GM21360 (cell line): Measurements from ENCODE around the gene ARPP21.

Experiments
- ATAC-seq: cut with Tn5 transposase; IDR thresholded peaks from one replicate; pipeline ENCODE4 v1.9.1; 2021; ENCODE audit warnings: mild to moderate bottlenecking, moderate library complexity; ENCODE audit not compliant: unreplicated experiment

ARPP21 gene

DNA sequence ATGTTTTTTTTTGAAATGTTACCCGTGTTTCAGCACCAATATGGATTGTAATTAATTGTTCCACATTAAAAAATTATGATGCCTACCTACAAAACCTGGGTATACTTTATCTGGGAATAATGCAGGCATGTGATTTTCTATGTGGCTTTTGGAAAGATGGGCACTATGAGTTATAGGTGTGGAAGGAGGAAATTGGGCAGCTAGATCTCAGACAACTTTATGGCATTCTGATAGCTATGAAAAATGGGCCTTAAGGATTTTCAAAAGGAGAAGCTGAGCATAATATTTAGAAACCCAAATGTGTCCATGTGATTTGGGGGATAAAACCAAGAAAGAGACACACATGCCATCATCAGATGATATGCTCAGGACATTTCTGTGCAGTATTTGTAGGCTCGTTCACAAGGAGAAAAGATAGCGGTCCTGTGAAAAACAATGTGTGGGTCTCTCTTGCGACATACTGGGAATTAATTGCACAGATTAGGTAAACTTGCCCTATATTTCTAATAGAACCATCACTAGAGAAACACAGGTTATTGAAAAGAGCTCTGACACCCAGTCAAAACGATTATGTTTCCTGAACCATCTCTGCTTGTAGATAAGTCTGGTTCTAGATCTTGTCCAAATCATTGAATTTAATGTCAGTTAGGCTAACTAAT lies 35.3 kb downstream of the ARPP21 start:
- ATAC-seq, result no peak

DNA sequence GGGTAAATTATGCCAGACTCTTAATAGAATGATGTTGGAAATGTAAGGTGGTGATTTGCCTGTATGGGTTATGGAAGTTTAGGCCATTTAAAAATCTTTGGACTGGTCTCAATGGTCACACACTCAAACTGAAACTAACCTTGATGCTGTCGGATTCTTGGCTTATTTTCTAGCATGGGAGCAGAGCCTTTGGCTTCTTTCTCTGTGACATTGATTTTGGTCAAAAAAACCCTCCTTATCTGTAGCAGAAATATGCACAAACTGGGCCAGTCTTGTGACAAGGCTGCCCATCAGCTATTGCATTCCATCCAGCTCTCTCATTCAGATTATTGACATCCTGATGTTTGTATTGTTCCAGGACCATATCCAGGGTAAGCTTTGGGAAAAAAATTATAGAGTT lies 35.9 kb downstream of the ARPP21 start:
- ATAC-seq, result no peak

DNA sequence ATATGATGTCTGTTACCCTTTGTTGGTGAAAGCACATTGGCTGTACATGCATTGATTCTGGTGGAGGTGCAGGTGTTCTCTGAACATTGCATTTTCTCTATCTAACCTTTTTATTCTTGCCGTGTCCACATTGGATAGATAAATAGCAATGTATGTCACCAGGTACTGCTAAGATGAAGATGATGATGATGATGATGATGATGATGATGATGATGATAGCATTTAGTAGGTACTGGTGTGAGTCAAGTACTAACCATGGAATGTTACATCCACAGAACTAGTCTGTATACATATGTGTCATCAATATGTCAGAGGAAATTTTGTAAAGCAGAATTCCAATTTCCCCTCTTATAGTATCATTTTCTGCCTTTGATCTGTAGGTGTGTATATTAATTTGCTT lies 36.3 kb downstream of the ARPP21 start:
- ATAC-seq, result no peak

DNA sequence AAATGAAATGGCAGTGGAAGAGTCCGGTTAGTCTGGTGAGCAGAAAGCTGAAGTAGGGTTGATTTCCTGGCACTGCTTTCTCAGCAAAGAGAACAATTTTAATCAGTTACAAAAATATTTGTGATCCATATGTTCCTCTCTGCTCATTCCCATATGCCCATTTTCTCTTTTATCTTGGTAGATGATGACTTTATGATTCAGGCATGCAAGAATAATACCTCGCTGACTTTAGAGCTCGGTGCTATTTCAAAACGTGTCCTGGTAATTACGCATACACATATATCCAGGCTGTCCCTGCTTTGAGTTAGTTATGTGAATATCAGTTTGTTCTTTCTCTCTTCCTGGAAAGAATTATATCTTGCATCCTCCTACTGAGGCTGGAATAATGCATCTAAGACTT lies 38.5 kb downstream of the ARPP21 start:
- ATAC-seq, result no peak

DNA sequence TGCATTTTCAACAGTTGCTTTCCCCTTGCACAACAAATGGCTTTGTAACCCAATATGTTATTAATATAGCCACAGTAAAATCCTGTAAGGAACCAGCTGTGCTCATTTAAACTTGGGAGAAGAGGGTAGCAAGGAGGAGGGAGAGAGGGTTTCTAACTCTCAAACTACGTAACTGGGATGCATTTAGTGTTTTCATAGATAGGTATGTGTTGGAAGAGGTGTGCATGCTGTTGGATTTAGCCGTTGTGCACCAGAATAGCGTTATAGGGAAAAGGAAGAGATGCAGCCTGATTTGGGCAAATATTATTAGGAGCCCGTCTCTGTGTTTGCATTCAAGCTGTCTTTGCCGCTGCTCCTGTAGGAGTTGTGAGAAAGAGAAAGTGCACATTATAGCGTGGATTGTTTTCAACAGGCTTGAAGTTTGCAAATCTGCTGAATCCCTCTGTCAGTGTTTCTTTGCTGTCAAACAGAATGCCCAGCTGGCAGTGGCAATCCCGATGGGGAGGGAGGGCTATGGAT lies 39.4 kb downstream of the ARPP21 start:
- no peak for ATAC-seq

DNA sequence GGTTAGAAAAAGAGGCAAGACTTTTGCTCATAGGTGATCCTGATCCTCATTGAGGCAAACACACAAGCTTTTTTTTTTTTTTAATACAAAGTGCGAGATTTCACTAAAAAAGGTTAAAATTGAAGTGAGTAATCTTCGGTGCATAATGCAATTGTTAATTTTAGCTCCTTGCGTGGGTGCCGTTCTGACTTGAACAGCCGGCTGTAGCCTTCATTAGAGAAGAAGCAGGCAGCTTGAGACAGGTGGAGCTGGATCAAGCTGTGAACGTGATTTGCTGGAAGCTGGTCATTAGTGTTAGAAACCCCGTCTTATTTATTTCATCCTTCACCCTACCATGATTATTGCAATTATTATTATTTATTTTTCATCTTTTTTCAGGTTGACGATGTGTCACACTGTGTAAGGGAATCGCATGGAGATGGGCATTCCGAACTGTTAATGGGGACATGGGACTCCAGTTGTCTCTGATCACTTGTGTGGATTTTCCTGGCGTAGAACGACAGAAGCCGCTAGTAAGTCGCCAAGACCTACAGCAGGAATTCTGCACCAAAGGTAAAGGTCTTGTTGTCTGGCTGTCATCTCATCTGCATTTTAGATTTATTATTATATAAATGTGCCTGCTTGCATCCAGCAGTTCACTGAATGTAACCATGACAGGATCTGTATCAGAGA lies 40.2 kb downstream of the ARPP21 start:
- ATAC-seq, result no peak

DNA sequence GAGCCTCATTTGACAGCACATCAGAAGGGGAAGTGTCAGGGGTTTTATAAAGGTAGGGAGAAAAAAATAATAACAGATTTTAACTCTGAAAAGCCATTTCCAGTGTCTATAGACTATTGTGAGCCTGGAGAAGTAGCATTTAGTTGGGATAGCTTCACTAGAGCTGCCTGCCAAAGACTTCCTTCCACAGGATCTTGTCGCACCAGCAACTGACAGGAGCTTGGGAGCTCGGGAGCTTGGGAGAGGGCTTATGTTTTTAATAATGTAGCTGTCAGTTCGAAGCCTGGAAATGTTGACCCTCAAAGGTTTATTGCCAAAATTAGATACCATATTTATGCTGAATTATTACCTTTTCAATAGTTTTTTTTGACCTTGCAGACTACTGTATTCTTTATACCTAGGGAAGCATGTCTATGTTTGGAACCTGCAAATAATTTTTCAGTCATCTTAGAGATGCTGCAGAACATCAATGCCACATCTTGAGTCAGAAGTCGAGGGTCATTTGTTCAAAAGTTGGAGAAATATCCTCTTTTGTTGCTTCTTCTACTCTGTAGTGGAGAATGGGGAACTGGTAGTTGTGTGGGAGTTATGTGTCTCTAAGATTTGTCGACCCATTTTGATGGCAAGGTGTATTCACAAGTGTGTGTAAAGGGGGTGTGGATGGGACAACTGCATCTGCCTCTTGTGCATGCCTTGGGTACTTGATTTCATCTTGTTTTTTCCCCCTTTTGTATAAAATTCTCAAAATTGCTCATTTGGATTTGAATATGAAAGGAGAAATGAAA lies 41.7 kb downstream of the ARPP21 start:
- ATAC-seq, result no peak

DNA sequence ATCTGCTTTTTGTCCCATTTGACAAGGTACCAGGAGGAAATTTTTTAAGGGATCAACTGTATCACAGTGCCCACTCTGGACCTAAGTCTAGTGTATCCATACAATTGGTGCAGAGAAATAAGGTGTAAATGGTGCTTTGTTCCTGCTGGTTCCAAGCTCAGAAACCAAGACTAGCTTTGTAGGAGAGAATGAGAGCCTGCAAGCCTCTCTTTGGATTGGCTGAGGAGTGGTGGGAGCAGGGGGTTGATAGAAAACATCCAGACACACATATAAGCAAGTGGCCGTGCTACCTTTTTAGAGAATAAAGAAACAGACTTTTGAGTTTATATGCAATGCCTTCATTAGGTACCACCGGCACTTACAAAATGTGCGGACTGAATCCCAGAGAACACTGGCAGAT lies 45.8 kb downstream of the ARPP21 start:
- ATAC-seq, result no peak

DNA sequence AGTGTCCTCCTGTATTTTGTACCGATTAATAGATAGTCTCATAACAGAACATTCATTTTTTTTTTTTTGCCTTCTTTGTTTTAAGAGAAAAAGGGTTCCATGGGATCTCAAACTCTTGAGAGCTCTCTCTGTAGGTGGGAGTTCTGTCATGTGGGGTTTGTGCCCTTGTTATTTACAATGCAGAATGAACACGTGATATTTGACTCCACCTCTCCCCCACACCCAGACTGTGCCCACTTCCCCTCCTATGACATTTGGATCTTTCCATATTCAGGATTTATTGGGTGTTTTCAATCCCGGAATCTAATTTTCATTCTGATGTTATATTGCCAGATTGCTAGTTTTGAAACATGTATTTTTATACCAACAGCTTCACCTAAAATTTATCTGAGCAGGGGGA lies 49.5 kb downstream of the ARPP21 start:
- ATAC-seq, result no peak

DNA sequence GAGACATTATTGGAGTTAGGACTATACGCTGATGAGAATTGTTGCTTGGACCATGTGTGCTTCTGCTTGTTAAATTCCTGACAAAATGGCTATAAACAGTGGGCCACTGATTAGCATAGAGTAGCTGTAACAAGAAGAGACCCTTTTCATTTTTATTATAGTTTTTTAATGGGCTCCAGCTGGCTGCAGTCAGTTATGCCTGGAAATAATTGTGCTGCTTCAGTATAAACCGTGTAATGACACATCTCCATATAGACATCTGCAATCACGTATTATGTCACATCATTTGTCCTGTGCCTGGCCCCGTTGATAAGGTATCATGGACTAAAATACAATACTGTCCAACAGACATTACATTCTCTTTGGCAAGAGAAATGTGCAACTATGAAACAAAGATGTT lies 50.9 kb downstream of the ARPP21 start:
- no peak for ATAC-seq

DNA sequence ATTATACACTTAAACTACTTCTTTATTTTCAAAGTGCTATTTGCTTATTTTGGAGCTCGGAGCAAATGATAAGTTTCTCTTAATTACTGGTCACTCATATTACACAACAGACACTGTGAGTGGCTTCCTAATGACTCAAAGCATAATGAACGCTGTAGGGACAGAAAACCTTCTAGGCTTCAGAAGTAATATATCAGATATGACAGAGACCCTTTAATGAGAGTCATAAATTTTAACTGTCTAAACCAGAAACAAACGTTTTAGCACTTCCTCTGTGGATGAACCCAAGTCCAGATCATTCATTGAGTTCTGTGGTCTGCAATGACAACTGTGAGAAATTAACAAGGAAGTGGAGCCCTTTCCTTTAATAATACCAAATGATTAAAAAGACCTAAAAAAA lies 66.6 kb downstream of the ARPP21 start:
- no peak for ATAC-seq

DNA sequence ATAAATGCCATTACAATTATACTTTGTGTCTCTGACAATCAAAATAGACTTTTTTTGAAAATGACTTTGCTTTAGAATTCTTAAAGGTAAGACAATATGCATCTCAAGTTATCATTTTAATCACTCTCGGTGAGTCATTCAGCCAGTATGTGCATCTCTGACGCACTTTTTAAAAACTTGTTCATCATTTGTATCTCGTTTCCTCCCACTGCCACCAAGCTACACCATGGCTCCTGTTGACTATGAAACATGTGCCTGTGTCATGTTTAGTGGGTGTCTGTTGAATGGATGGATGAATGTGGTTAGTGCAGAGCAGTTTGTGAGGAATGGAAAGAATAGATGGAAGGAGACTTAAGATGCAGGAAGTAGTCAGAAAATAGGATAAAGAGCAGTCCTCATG lies 68.6 kb downstream of the ARPP21 start:
- ATAC-seq, result no peak

DNA sequence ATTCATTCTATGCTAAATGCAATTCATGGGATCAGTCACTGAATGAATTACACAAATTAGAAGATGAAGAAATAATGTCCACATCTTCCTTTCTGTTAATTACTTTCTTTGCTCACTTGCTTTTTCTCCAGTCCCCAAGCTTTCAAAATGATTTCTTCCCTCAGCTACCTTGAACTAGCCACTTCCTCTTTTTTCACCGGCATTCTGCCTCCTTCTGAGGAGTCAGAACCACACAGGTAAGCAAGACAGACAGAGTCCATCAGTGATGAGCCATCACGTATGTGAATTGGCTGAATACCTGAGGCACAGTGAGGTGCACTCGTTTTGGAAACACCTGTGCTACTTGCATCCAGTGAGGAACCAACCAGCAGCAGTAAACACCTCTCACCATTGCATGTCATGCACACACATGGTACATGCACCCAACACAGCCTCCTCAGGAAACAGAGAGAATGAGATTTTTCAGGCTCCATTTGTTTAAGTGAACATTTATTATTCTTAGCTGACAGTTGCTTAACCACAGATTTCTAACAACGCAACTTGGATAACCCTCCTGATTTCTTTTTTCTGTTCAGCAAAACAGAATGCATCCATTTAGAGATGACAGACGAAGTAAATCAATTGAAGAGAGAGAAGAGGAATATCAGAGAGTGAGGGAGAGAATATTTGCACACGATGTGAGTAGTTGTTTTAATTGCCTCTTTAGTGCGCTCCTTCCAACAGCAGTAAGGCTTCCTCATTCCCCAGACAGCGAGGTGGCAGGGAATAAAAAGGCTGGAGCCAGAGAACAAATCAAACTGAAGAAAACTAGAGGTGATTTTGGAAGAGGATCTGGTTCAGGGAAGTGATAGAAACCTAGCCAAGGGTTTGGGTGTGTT lies 69.3 kb downstream of the ARPP21 start:
- ATAC-seq, result no peak

DNA sequence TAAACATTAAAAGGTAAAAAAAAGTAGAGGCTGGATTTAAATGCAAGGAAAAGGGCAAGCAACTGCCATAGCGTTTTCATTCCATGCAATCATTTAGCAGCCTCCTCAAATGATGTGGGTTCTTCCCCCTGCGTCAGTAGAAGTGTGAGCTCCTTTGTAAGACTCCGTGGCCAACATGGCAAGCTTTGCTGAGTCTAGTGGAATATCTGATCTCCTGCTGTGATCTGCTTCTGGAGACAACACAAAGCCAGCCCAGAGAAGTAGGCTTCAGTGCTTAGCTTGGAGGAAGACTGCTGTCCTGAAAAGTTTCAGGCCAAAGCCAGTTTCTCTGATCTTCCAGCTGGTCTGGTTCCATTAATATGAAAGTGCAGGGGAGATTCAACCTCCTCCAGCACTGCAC lies 70.4 kb downstream of the ARPP21 start:
- no peak for ATAC-seq

DNA sequence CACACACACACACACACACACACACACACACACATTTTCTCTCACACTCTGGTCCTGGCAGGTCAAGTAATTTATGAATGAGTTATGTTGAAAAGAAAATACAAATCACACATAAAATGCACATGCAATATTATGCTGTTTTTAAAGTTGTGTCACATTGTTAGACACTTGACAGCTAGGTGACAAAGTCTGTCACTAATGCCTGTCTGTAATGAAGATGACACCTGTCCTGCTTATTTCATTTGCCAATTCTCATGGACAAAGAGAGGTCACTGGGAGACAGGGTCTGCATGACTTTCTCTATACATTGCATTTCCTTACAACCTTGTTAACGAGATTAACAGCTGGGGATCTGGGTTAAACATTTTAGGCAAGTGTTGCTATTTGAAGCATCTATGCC lies 71.2 kb downstream of the ARPP21 start:
- ATAC-seq, result no peak

DNA sequence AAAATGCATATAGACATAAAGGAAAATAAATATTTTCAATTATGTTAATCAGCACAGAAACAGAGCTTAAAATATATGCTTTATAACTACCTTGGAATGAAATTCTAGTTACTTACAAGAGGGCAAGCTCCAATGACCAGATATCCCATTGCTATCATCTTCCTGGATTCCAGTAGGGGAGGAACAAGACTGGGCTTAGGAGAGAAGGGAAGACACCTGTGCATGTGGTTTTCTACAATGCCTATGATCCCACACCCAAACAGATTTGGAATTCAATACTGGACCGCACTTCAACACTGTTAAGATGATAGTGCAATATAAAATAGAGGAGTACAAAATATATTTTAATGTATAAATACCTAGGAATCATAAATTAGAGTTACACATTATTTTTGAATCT lies 79.6 kb downstream of the ARPP21 start:
- ATAC-seq, result no peak

DNA sequence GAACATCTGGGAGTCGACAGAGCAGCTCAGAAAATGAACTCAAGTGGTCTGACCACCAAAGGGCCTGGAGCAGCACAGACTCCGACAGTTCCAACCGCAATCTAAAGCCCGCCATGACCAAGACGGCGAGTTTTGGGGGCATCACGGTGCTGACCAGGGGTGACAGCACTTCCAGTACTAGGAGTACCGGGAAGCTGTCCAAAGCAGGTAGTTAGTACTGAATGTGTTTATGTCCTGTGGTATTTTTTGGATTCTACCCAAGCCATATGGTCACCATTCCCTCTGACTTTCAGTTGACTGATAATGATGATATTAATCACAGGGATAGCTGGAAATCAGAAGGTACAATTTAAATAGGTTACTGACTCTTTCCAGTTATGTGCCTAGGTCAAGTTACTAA lies 82.3 kb downstream of the ARPP21 start:
- ATAC-seq, result no peak

DNA sequence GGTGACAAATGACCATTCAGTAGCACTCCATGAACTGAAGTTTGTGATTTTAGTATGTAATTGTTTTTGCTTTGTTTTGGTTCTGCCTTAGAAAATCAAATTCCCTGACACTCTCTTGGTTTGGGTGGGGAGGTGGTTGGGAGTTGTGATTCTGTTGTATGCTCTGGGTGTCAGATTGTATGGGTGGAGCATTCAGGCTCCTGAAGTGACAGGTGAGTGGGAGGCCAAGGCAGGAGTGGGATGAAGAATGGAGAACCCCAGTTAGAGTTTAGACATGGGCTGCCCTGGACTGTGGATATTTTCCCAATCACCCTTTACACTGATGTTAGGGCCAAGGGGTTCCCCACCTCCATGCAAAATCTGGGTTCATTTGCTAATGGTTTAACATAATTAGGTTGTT lies 83.6 kb downstream of the ARPP21 start:
- no peak for ATAC-seq

DNA sequence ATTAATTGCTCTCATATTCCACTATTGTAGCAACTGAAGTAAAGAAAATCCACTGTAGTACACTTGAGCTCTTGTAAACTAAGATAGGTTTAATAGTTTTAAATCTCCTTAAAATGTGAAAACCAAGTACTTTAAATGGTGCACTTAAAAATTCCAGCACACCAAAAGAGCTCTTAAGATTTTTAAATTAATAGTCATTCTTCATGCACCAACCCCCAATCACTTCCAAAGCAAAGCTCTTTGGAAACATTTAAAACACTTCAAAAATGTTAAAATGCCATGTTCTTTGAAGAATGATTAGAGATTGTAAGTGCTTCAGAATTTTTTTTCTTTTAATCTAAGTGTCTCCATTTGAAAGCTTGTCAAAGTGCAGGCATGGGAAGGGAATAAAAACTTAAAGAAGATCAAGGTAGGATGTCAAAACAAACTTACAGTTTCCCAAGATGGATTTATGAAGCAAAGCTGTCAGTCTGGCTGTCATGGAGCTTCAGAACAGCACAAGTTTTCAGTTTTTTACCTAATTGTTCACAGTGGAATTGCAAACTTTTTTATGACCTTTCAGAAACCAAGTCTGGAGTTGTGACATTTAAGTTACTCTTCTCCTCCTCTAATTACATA lies 84.3 kb downstream of the ARPP21 start:
- no peak for ATAC-seq

DNA sequence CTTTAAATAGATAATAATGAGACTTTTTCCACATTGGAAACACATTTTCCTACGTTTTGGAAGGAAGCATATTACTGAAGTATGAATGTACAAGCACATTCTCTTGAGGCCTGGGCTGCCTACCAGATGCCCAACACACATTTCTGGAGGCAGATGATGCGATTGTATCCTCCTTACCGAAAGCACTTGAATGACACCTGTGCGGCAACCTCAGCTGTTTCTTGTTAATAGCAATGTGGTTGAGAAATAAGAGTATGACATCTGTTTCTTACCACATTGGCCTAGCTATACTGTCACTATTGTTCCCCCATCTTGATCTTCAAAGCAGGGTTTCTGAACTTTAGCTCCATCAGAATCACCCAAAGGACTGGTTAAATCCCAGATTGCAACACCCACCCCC lies 84.8 kb downstream of the ARPP21 start:
- no peak for ATAC-seq

DNA sequence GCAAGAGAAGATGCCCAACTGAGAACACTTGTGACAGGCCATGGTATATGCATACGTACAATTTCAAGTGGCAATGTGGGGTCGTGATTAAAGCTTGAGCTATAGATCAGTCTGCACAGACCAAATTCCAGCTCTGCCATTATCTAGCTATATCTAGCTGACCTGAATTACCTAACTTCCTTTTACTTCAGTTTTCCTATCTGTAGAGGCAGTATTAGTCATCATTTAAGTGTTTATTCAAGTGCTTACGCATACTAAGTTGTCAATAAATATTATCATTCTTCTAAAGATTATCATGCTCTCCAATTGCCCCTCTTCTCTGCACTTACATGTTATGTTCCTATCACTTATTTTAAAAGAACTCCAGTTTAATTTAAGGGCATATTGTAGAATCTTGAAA lies 87.9 kb downstream of the ARPP21 start:
- no peak for ATAC-seq
